CD14-positive monocyte (primary cell): ENCODE data around the gene SEH1L. TPM values are rescaled to one million over a fixed set of nuclear protein-coding genes. Genes with fewer than 3 reads are reported as not detected.
A peak's percentile ranks its signal among the peaks of the same experiment; 100 is the strongest.

Source experiments
- DNase-seq, 3 donors: peaks; one replicate each; pipeline ENCODE4 v3.0.0-alpha.2; 2011 to 2022
- H2AFZ ChIP-seq: 2 replicates; pipeline ENCODE4 v1.6.0; 2012; ENCODE audit warnings: mild to moderate bottlenecking, low read depth, low read length, inconsistent platforms; ENCODE audit not compliant: insufficient read depth, poor library complexity, severe bottlenecking
- H3K27ac ChIP-seq, 2 donors: 1 replicate in 1 of 2; 2 replicates in 1 of 2; pipeline ENCODE4 v1.5.1; 2012 to 2013; ENCODE audit warnings: low read length in 2 of 2, control low read depth in 1 of 2, inconsistent platforms in 1 of 2, low read depth in 1 of 2, mild to moderate bottlenecking in 1 of 2
- H3K27me3 ChIP-seq, 2 donors: one replicate each; pipeline versions ENCODE4 v1.6.0 to v1.6.1; 2011 to 2013; ENCODE audit warnings: low read length in 2 of 2; ENCODE audit not compliant: control insufficient read depth in 2 of 2, insufficient read depth in 2 of 2
- H3K36me3 ChIP-seq, 2 donors: replicated peaks in 1 of 2; 1 replicate in 1 of 2; 2 replicates in 1 of 2; pipeline versions ENCODE4 v1.5.1 to v1.6.1; 2012 to 2013; ENCODE audit warnings: low read length in 2 of 2, control low read depth in 1 of 2, inconsistent platforms in 1 of 2, mild to moderate bottlenecking in 1 of 2; ENCODE audit not compliant: insufficient read depth in 2 of 2, control insufficient read depth in 1 of 2
- H3K4me1 ChIP-seq, 2 donors: 1 replicate in 1 of 2; 2 replicates in 1 of 2; pipeline versions ENCODE4 v1.5.1 to v1.6.1; 2012 to 2013; ENCODE audit warnings: low read length in 2 of 2, control low read depth in 1 of 2, inconsistent platforms in 1 of 2, mild to moderate bottlenecking in 1 of 2, moderate library complexity in 1 of 2; ENCODE audit not compliant: insufficient read depth in 2 of 2, control insufficient read depth in 1 of 2
- H3K4me2 ChIP-seq: replicated peaks from 2 replicates; pipeline ENCODE3; 2012; ENCODE audit warnings: low read length, moderate library complexity, mild to moderate bottlenecking; ENCODE audit not compliant: poor library complexity, severe bottlenecking; ENCODE audit errors: extremely low read depth
- H3K4me3 ChIP-seq, 3 experiments: fragments of 200-600 bp in 1 of 3; sonication (generic) in 1 of 3; replicated peaks in 1 of 3; 1 replicate in 2 of 3; 2 replicates in 1 of 3; pipeline ENCODE4 v1.5.1; 2011 to 2013; ENCODE audit warnings: low read length in 3 of 3, mild to moderate bottlenecking in 3 of 3, control low read depth in 2 of 3, low read depth in 2 of 3, inconsistent platforms in 1 of 3, moderate library complexity in 1 of 3
- H3K79me2 ChIP-seq: 2 replicates; pipeline ENCODE4 v1.6.0; 2012; ENCODE audit warnings: mild to moderate bottlenecking, control low read depth, inconsistent platforms, low read length, moderate library complexity; ENCODE audit not compliant: insufficient read depth
- H3K9ac ChIP-seq: 2 replicates; pipeline ENCODE4 v1.6.0; 2017; ENCODE audit warnings: low read length, mild to moderate bottlenecking; ENCODE audit not compliant: insufficient read depth, poor library complexity, severe bottlenecking
- H3K9me3 ChIP-seq, 2 donors: replicated peaks in 1 of 2; 1 replicate in 1 of 2; 2 replicates in 1 of 2; pipeline versions ENCODE4 v1.5.1 to v1.6.1; 2012 to 2013; ENCODE audit warnings: low read length in 2 of 2, control low read depth in 1 of 2; ENCODE audit not compliant: control insufficient read depth in 1 of 2, insufficient read depth in 1 of 2
- H4K20me1 ChIP-seq: 2 replicates; pipeline ENCODE4 v1.6.0; 2012; ENCODE audit warnings: mild to moderate bottlenecking, low read length, control low read depth, moderate library complexity; ENCODE audit not compliant: insufficient read depth
- H3K27ac Mint-ChIP-seq, 7 donors: one replicate each; pipeline ENCODE4 v1.8.0; 2020; ENCODE audit warnings: mild to moderate bottlenecking in 7 of 7, mixed read lengths in 7 of 7, moderate library complexity in 6 of 7, inconsistent platforms in 2 of 7
- H3K27me3 Mint-ChIP-seq, 3 donors: one replicate each; pipeline ENCODE4 v1.8.0; 2021 to 2022; ENCODE audit warnings: low read depth in 3 of 3, mild to moderate bottlenecking in 3 of 3, mixed read lengths in 3 of 3, moderate library complexity in 3 of 3, inconsistent platforms in 1 of 3
- H3K36me3 Mint-ChIP-seq, 2 donors: one replicate each; pipeline ENCODE4 v1.8.0; 2020; ENCODE audit warnings: mixed read lengths in 2 of 2, inconsistent platforms in 1 of 2, mild to moderate bottlenecking in 1 of 2
- H3K4me1 Mint-ChIP-seq: one replicate; pipeline ENCODE4 v1.8.0; 2020; ENCODE audit warnings: mild to moderate bottlenecking, mixed read lengths
- H3K4me3 Mint-ChIP-seq, 2 donors: one replicate each; pipeline ENCODE4 v1.8.0; 2020; ENCODE audit warnings: mild to moderate bottlenecking in 2 of 2, mixed read lengths in 2 of 2, moderate library complexity in 1 of 2
- H3K9me3 Mint-ChIP-seq, 7 donors: one replicate each; pipeline ENCODE4 v1.8.0; 2020 to 2022; ENCODE audit warnings: mixed read lengths in 7 of 7, mild to moderate bottlenecking in 6 of 7, moderate library complexity in 6 of 7, inconsistent platforms in 2 of 7
- WGBS: methylation state at CpG from one replicate; pipeline ENCODE4 v1.1.5; 2013; ENCODE audit warnings: missing lambda C conversion rate; ENCODE audit not compliant: insufficient coverage; 5-methylcytosine and 5-hydroxymethylcytosine counted together
- intact Hi-C, 2 donors: fragments of 100-400 bp; cut with micrococcal nuclease; formaldehyde crosslinking; loops; one replicate each; pipeline versions ENCODE4 v1.15.0 to v1.15.1; 2023
- polyA plus RNA-seq, 3 donors: library from polyadenylated mRNA; depleted of rRNA in 1 of 3; unstranded in 2 of 3; stranded (reverse) in 1 of 3; fragments of 300-500 nt in 2 of 3; fragments of >200 nt in 1 of 3; fragmentation: Illumina TruSeq in 2 of 3; gene quantifications; 1 replicate in 2 of 3; 2 replicates in 1 of 3; pipeline ENCODE4 v1.2.3, GENCODE V29; 2012 to 2021
- TF ChIP-seq, protein P1 (sequence below): fragments of 200-600 bp; IDR thresholded peaks from one replicate; pipeline ENCODE4 v1.8.0; 2022; ENCODE audit warnings: antibody characterized with exemption, mild to moderate bottlenecking

The SEH1L gene
- polyA plus RNA-seq, 3 donors: 7.1 to 26.9 (median 25.9) TPM

DNA sequence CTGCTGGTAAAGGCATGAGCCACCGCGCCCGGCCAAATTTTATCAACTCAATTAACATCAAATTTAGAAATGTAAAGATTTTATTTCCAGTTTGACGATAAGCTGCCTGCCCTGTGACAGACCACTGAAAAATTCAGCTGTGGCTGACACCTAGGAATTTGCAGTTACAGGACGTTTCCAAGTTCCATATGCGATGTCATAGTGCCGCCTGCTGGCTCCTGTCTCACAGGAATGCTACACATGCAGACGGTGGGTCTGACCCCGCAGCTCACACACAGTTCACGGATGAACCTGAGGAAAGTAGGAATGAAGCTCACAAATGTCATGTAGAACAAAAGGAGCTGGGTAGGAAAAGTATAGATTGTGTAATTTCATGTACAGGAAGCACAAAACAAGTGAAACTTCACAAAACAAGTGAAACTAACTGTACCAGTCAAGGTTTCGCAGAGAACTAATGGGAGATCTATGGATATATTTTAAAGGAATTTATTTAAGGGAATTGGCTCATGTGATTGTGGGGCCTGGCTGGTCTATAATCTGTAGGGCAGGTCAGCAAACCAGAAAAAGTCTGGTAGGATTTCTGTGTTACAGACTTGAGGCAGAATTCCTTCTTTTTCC lies 13.2 kb upstream of the SEH1L start:
- H3K36me3 Mint-ChIP-seq: no peaks in the 10 kb centered on the region
- peaks cover 3% of the 10 kb centered on the region for H3K4me1 Mint-ChIP-seq
- no peaks in the 10 kb centered on the region for H3K27me3 ChIP-seq
- peaks cover 0 to 3% (median 3%) of the 10 kb centered on the region in 3 donors for H3K27me3 Mint-ChIP-seq
- intact Hi-C loops: loop anchor here (1.0 to 5.0 kb wide), 3 partner anchors 42 to 207 kb away; no protein-coding TSS in a partner anchor
- 1% methylated on average over 6 of the region's 11 CpGs for WGBS
- H3K36me3 ChIP-seq: no peaks in the 10 kb centered on the region
- H3K9ac ChIP-seq: no peak overlapping the region
- no peaks in the 10 kb centered on the region for H3K9me3 Mint-ChIP-seq
- H3K9me3 ChIP-seq: no peaks in the 10 kb centered on the region
- H2AFZ ChIP-seq: peak overlapping the region; percentile 39
- DNase-seq: peak; percentile 57 to 74 (median 73)
- no peaks in the 10 kb centered on the region for H3K79me2 ChIP-seq
- no peak overlapping the region for H3K4me2 ChIP-seq
- TF ChIP-seq, protein P1, sequence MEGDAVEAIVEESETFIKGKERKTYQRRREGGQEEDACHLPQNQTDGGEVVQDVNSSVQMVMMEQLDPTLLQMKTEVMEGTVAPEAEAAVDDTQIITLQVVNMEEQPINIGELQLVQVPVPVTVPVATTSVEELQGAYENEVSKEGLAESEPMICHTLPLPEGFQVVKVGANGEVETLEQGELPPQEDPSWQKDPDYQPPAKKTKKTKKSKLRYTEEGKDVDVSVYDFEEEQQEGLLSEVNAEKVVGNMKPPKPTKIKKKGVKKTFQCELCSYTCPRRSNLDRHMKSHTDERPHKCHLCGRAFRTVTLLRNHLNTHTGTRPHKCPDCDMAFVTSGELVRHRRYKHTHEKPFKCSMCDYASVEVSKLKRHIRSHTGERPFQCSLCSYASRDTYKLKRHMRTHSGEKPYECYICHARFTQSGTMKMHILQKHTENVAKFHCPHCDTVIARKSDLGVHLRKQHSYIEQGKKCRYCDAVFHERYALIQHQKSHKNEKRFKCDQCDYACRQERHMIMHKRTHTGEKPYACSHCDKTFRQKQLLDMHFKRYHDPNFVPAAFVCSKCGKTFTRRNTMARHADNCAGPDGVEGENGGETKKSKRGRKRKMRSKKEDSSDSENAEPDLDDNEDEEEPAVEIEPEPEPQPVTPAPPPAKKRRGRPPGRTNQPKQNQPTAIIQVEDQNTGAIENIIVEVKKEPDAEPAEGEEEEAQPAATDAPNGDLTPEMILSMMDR: peak; percentile 86
- peak overlapping the region; percentile 55 to 88 for H3K4me3 Mint-ChIP-seq
- peak overlapping the region in 2 of 7 donors; percentile 4 to 74 for H3K27ac Mint-ChIP-seq
- H3K4me3 ChIP-seq: no peak overlapping the region
- H4K20me1 ChIP-seq: no peaks in the 10 kb centered on the region
- no peaks in the 10 kb centered on the region for H3K4me1 ChIP-seq
- no peak overlapping the region for H3K27ac ChIP-seq

GRCh38 chr18:12939162-12939561 lies 8.6 kb upstream of the SEH1L start:
- no peaks in the 10 kb centered on the region for H3K9me3 ChIP-seq
- no peak overlapping the region for H3K27ac ChIP-seq
- H3K4me3 ChIP-seq: no peak overlapping the region
- no peaks in the 10 kb centered on the region for H3K27me3 ChIP-seq
- DNase-seq: no peak
- no peak overlapping the region for H3K4me2 ChIP-seq
- no peaks in the 10 kb centered on the region for H3K9me3 Mint-ChIP-seq
- intact Hi-C loops: loop anchor here in 1 of 2 donors (5.0 kb wide), 1 partner anchor 47 kb away; no protein-coding TSS in a partner anchor
- no peak overlapping the region for H2AFZ ChIP-seq
- H3K4me3 Mint-ChIP-seq: no peak overlapping the region
- peaks cover 3% of the 10 kb centered on the region for H3K4me1 Mint-ChIP-seq
- H3K36me3 ChIP-seq: no peaks in the 10 kb centered on the region
- H3K79me2 ChIP-seq: no peaks in the 10 kb centered on the region
- no peaks in the 10 kb centered on the region for H4K20me1 ChIP-seq
- no peak overlapping the region for H3K9ac ChIP-seq
- no peaks in the 10 kb centered on the region for H3K4me1 ChIP-seq
- no peaks in the 10 kb centered on the region for H3K36me3 Mint-ChIP-seq
- peaks cover 3% of the 10 kb centered on the region in 3 donors for H3K27me3 Mint-ChIP-seq
- TF ChIP-seq, protein P1: no peak
- H3K27ac Mint-ChIP-seq: no peak overlapping the region
- WGBS: no CpG with 5 or more reads among the region's 2 CpGs
